Endothelial cell of umbilical vein (primary cell): ENCODE results near the gene SLC5A6.

Source experiments
- EZH2 ChIP-seq: IDR thresholded peaks from 2 replicates; pipeline ENCODE4 v1.6.1; 2012; ENCODE audit warnings: borderline replicate concordance, low read depth, mild to moderate bottlenecking, moderate library complexity, low read length, inconsistent platforms; ENCODE audit not compliant: severe bottlenecking
- JUN ChIP-seq: IDR thresholded peaks from 2 replicates; pipeline ENCODE4 v1.6.1; 2011; ENCODE audit warnings: borderline replicate concordance, low read depth; ENCODE audit not compliant: insufficient read length, insufficient read depth
- POLR2A ChIP-seq: IDR thresholded peaks from 2 replicates; pipeline ENCODE4 v1.6.1; 2012; ENCODE audit warnings: low read depth, mild to moderate bottlenecking, control low read depth, low read length
- POLR2AphosphoS5 ChIP-seq: IDR thresholded peaks from 2 replicates; pipeline ENCODE4 v1.6.1; 2012; ENCODE audit warnings: low read depth, mild to moderate bottlenecking, control low read depth, low read length, moderate library complexity; ENCODE audit not compliant: insufficient read depth
- TF ChIP-seq, protein P1 (sequence below), 2 donors: IDR thresholded peaks; 1 replicate in 1 of 2; 2 replicates in 1 of 2; pipeline ENCODE4 v1.5.1; 2011; ENCODE audit warnings: low read length in 2 of 2, mild to moderate bottlenecking in 2 of 2, moderate library complexity in 2 of 2, control low read depth in 1 of 2, inconsistent platforms in 1 of 2, low read depth in 1 of 2; ENCODE audit not compliant: insufficient read depth in 1 of 2; ENCODE audit errors: extremely low read depth in 1 of 2

DNA sequence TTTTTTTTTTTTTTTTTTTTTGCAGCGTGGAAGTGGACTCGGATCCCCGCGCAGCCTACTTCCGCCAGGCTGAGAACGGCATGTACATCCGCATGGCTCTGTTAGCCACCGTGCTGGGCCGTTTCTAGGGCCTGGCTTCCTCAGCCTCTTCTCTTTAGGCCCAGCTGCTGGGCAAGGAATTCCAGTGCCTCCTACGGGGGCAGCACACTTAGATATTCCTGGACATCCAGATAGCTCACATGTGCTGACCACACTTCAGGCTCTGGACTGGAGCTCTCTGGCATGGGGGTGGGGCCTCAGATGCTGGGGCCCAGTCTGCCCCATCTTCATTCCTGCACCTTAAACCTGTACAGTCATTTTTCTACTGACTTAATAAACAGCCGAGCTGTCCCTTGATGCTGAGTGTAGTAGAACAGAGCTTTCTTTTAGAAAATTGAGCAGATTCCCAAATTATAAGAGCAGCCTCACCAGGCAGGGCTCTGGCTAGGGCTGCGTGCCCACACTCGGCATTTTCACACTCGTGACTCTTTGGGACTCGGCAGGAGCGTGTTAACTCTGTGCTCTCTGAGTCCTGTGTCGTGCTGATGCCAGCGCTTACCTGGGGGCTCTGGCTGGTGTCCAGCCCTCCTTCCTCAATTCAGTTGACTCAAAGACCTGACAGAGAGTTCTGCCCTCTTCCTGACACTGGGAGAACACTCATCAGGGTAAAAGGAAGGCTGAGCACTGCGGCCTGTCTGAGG, 31.5 kb upstream of the SLC5A6 start:
- TF ChIP-seq, protein P1, sequence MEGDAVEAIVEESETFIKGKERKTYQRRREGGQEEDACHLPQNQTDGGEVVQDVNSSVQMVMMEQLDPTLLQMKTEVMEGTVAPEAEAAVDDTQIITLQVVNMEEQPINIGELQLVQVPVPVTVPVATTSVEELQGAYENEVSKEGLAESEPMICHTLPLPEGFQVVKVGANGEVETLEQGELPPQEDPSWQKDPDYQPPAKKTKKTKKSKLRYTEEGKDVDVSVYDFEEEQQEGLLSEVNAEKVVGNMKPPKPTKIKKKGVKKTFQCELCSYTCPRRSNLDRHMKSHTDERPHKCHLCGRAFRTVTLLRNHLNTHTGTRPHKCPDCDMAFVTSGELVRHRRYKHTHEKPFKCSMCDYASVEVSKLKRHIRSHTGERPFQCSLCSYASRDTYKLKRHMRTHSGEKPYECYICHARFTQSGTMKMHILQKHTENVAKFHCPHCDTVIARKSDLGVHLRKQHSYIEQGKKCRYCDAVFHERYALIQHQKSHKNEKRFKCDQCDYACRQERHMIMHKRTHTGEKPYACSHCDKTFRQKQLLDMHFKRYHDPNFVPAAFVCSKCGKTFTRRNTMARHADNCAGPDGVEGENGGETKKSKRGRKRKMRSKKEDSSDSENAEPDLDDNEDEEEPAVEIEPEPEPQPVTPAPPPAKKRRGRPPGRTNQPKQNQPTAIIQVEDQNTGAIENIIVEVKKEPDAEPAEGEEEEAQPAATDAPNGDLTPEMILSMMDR (IDR thresholded peaks at IDR 0.05; ENCODE audit: extremely low read depth in 1 of 2, insufficient read depth in 1 of 2, low read depth in 1 of 2, low read length in 2 of 2), result no peak
- TF ChIP-seq POLR2A (no peak), EZH2 (no peak), JUN (no peak), POLR2AphosphoS5 (no peak)
